SU-DHL-6 (cell line): ENCODE results near the gene TPD52L2.
A peak's percentile ranks its signal among the peaks of the same experiment; 100 is the strongest.

Experiments
- H2AFZ ChIP-seq: fragments of 200-600 bp; sonication (generic); 2 replicates; pipeline ENCODE4 v1.6.1; 2014; ENCODE audit warnings: low read depth, mild to moderate bottlenecking, moderate library complexity, mixed read lengths, antibody characterized with exemption, low read length; ENCODE audit not compliant: severe bottlenecking
- H3F3A ChIP-seq: fragments of 200-600 bp; shearing (Covaris generic); 2 replicates; pipeline ENCODE4 v1.6.0; 2016; ENCODE audit warnings: antibody characterized with exemption, mild to moderate bottlenecking; ENCODE audit not compliant: insufficient read depth
- H3K27ac ChIP-seq: fragments of 200-600 bp; sonication (generic); 2 replicates; pipeline ENCODE4 v1.5.1; 2016; ENCODE audit warnings: low read depth, mild to moderate bottlenecking, low read length, moderate library complexity, mixed read lengths
- H3K27me3 ChIP-seq: fragments of 200-600 bp; sonication (generic), shearing (Covaris generic); 2 replicates; pipeline ENCODE4 v1.6.0; 2014; ENCODE audit warnings: mild to moderate bottlenecking, low read length
- H3K36me3 ChIP-seq: fragments of 200-600 bp; sonication (generic); 2 replicates; pipeline ENCODE4 v1.6.1; 2014; ENCODE audit warnings: mild to moderate bottlenecking, low read length, mixed read lengths
- H3K4me2 ChIP-seq: fragments of 300-600, 200-600 bp; shearing (Covaris generic), sonication (generic); 2 replicates; pipeline ENCODE4 v1.6.0; 2014; ENCODE audit warnings: low read length, low read depth, mild to moderate bottlenecking; ENCODE audit not compliant: poor library complexity, severe bottlenecking
- H3K4me3 ChIP-seq: fragments of 200-600 bp; sonication (generic); 2 replicates; pipeline ENCODE4 v1.5.1; 2014; ENCODE audit warnings: antibody characterized with exemption, low read length, mild to moderate bottlenecking, mixed read lengths; ENCODE audit not compliant: insufficient read depth, poor library complexity, severe bottlenecking
- H3K79me2 ChIP-seq: fragments of 200-600 bp; sonication (generic); 2 replicates; pipeline ENCODE4 v1.6.1; 2014; ENCODE audit warnings: mild to moderate bottlenecking, low read length, moderate library complexity; ENCODE audit not compliant: insufficient read depth
- H3K9ac ChIP-seq: fragments of 200-600 bp; sonication (generic); 2 replicates; pipeline ENCODE4 v1.7.0; 2014; ENCODE audit warnings: mild to moderate bottlenecking, low read length
- H3K9me2 ChIP-seq: fragments of 200-600 bp; sonication (generic); replicated peaks from 2 replicates; pipeline ENCODE4 v1.6.1; 2014; ENCODE audit warnings: low read length; ENCODE audit not compliant: insufficient read depth
- H3K9me3 ChIP-seq: fragments of 200-600 bp; sonication (generic); 2 replicates; pipeline ENCODE4 v1.6.1; 2014; ENCODE audit warnings: low read length, mixed read lengths; ENCODE audit not compliant: insufficient read depth
- H4K20me1 ChIP-seq: fragments of 200-600 bp; sonication (generic); 2 replicates; pipeline ENCODE4 v1.6.1; 2014; ENCODE audit warnings: low read depth, mild to moderate bottlenecking, antibody characterized with exemption, low read length, moderate library complexity, mixed read lengths
- EZH2phosphoT487 ChIP-seq: fragments of 200-600 bp; sonication (generic), shearing (Covaris generic); conservative IDR thresholded peaks from 2 replicates; pipeline ENCODE4 v1.6.1; 2018; ENCODE audit warnings: mild to moderate bottlenecking, antibody characterized with exemption, low read length, moderate library complexity, mixed read lengths
- TF ChIP-seq, protein P1 (sequence below): fragments of 200-600 bp; sonication (generic); IDR thresholded peaks from one replicate; pipeline ENCODE4 v1.5.1; 2017; ENCODE audit warnings: antibody characterized with exemption, mild to moderate bottlenecking, low read length, moderate library complexity; ENCODE audit not compliant: insufficient read depth, poor library complexity, severe bottlenecking

TPD52L2 gene

DNA sequence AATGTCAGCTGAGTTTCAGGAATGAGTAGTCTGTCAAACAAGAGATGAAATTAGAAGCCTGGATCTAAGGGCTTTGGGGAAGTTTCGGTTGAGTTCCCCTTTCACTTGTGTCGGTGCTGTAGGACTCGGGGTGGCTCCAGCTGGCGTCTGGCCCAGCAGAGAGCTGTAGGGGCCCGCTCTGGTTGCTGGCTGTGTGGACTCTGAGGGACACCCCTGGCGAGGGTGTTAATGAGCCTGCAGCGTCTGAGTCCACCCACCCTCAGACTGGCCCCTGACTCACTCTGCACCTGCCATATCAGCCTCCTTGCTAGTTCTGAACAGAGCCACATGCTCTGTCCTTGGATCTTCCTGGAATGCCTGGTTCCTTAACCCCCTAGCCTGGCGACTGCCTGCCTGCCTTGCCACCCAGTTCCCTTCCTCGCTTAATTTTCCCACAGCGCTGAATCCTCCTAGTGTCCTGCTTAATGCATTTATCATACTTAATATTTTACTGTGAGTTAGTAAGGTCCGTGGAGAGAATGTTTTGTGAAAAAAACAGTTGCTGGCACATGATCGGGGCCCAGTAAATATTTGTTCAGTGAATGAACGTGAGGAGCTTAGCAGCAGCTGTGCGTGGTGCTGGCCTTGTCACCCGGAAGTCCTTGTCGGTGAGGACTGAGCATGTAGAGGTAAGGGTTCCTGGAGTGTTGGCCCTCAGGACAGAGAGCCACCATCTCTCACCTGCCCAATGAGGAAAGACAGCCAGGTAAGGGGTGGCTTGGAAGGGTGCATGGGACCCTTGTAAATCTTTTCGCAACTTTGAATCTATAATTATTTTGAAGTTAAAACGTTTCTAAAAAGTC is 31.4 kb downstream of the TPD52L2 start:
- Histone ChIP-seq H3K36me3 (no peaks in the 10 kb centered on the region), H3K27ac (peak overlapping the region; percentile 69), H3F3A (peaks cover 12% of the 10 kb centered on the region; the same call in 1 of the 2 replicates), H3K9ac (peak overlapping the region; percentile 78), H3K9me2 (no peaks in the 10 kb centered on the region), H3K27me3 (no peaks in the 10 kb centered on the region), H3K4me3 (peak overlapping the region; percentile 88), H3K4me2 (peak overlapping the region; percentile 99), H3K79me2 (peaks cover 59% of the 10 kb centered on the region), H2AFZ (no peak overlapping the region), H3K9me3 (no peaks in the 10 kb centered on the region), H4K20me1 (no peaks in the 10 kb centered on the region; the same call in 1 of the 2 replicates)
- TF ChIP-seq EZH2phosphoT487 = no peak
- TF ChIP-seq, protein P1, sequence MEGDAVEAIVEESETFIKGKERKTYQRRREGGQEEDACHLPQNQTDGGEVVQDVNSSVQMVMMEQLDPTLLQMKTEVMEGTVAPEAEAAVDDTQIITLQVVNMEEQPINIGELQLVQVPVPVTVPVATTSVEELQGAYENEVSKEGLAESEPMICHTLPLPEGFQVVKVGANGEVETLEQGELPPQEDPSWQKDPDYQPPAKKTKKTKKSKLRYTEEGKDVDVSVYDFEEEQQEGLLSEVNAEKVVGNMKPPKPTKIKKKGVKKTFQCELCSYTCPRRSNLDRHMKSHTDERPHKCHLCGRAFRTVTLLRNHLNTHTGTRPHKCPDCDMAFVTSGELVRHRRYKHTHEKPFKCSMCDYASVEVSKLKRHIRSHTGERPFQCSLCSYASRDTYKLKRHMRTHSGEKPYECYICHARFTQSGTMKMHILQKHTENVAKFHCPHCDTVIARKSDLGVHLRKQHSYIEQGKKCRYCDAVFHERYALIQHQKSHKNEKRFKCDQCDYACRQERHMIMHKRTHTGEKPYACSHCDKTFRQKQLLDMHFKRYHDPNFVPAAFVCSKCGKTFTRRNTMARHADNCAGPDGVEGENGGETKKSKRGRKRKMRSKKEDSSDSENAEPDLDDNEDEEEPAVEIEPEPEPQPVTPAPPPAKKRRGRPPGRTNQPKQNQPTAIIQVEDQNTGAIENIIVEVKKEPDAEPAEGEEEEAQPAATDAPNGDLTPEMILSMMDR = no peak

DNA sequence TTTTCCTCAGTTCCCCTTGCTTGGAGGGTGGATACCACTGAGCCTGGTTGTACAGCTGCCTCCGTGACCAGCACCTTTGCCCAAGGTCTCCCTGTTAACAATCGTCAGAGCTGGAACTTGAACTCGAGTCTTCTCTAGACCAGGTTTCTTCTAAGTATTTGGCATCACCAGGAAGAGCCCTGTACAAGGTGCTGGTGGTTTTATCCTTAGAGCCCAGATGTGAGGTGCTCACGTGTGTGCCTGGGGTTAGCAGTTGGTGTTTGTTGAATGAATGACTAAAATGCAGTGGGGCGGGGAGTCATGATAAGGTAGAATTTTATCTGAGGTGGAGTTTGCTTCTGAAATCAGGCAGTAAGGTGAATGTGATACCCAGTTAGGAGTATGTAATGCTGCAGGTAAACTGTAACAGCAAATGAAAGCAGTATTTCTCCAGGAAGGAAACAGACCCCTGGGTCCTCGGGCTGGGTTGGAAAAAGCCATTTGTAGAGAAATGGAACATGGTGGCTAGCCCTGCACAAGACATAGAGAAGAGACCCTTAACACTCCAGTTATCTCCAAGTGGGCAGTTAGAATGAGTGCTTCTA is 33.0 kb downstream of the TPD52L2 start:
- no peak overlapping the region for H3K4me2 ChIP-seq
- H2AFZ ChIP-seq = no peak overlapping the region
- H4K20me1 ChIP-seq = no peaks in the 10 kb centered on the region; the same call in 1 of the 2 replicates
- H3K79me2 ChIP-seq = peaks cover 71% of the 10 kb centered on the region
- H3K9me3 ChIP-seq = no peaks in the 10 kb centered on the region
- H3K27ac ChIP-seq = no peak overlapping the region
- no peak overlapping the region for H3K9ac ChIP-seq
- no peak overlapping the region for H3K4me3 ChIP-seq
- H3K9me2 ChIP-seq = no peaks in the 10 kb centered on the region
- no peaks in the 10 kb centered on the region for H3K27me3 ChIP-seq
- TF ChIP-seq EZH2phosphoT487 = no peak
- TF ChIP-seq, protein P1 = no peak
- no peaks in the 10 kb centered on the region for H3K36me3 ChIP-seq
- peaks cover 8% of the 10 kb centered on the region; the same call in 1 of the 2 replicates for H3F3A ChIP-seq

DNA sequence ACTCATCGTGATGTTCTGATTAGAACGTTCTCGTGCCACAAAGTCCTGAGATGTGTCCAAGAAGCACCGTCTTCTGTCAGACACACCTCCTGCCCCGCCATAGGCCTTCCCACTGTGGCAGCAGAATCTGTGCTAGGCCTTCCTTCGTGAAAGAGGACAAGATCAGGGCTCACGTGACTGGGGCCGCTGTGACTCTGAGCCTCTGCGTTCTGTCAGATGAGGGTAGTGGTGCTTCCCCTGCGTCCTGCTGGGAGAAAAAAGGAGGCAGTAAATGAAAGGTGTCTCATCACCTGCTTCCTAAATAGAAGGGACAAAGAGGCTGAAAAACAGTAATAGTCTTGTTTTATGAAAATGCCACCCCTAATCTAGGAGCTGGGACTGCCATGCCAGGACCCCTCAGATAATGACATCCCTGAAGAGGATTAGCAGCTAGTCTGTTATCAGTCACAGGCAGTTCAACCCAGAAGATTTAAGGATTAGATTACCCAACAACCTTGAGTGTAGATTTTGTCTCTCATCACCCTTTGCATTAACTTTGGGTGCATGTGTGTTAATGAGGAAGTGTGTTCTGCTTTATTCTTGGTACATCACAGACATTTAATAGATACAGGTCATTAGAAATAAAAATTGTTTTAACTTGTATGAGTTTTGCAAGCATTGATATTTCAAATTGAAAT is 34.0 kb downstream of the TPD52L2 start:
- H3K4me3 ChIP-seq = no peak overlapping the region
- no peaks in the 10 kb centered on the region; the same call in 1 of the 2 replicates for H4K20me1 ChIP-seq
- no peak overlapping the region for H3K27ac ChIP-seq
- no peaks in the 10 kb centered on the region for H3K27me3 ChIP-seq
- no peak overlapping the region for H2AFZ ChIP-seq
- H3K4me2 ChIP-seq = no peak overlapping the region
- H3K9me3 ChIP-seq = no peaks in the 10 kb centered on the region
- no peak overlapping the region for H3K9ac ChIP-seq
- H3K36me3 ChIP-seq = no peaks in the 10 kb centered on the region
- H3K79me2 ChIP-seq = peaks cover 81% of the 10 kb centered on the region
- TF ChIP-seq EZH2phosphoT487 = no peak
- TF ChIP-seq, protein P1 = no peak
- H3K9me2 ChIP-seq = no peaks in the 10 kb centered on the region
- peaks cover 8% of the 10 kb centered on the region; the same call in 1 of the 2 replicates for H3F3A ChIP-seq
